ENCODE results near the gene MCUB. TPM values are rescaled to one million over a fixed set of nuclear protein-coding genes. Genes with fewer than 3 reads are reported as not detected.

The MCUB gene
- total and polyA plus RNA-seq, 9 of the 15 experiments (the other 6 are each of a cell fraction or from before 2014, with no cell fraction given) = 1.4 to 21.5 (median 5.4) TPM

GRCh38 chr4:109574443-109574850 is 14.4 kb downstream of the MCUB start:
- ChIA-PET POLR2A (interaction anchor here (0.8 to 1.1 kb wide), 2 partner anchors 12 to 32 kb away, joined by 3 to 4 read pairs; no protein-coding TSS in a partner anchor), CTCF (ENCODE audit: low intra/inter-chr PET ratio) (interaction anchor here (0.6 kb wide), 1 partner anchor 152 kb away, joined by 3 read pairs; no protein-coding TSS in a partner anchor)
- Histone ChIP-seq H3K9me1 (ENCODE audit: control insufficient read depth, insufficient read depth, low read length) (no peaks in the 10 kb centered on the region), H4K20me1 (replicated peaks; ENCODE audit: control insufficient read depth, insufficient read depth, low read length) (no peaks in the 10 kb centered on the region), H3K79me2 (ENCODE audit: control insufficient read depth, insufficient read depth, low read length) (no peaks in the 10 kb centered on the region), H3K36me3 (ENCODE audit: control insufficient read depth, insufficient read depth, low read length) (no peaks in the 10 kb centered on the region), H3K4me2 (ENCODE audit: insufficient read depth, low read length) (peak overlapping the region; percentile 45), H3K27ac (ENCODE audit: extremely low read depth, low read depth, low read length) (no peak overlapping the region), H3K4me1 (replicated peaks in 1 of 2; ENCODE audit: control insufficient read depth in 2 of 2, insufficient read depth in 2 of 2, low read length in 2 of 2) (peaks cover 0 to 16% of the 10 kb centered on the region in 2 experiments; a peak in 4 of 5 replicates), H3K9me3 (replicated peaks; ENCODE audit: control insufficient read depth, insufficient read depth, low read depth, low read length) (no peaks in the 10 kb centered on the region), H3K4me3 (no peak overlapping the region), H3K27me3 (ENCODE audit: control insufficient read depth in 2 of 2, insufficient read depth in 2 of 2, low read length in 2 of 2) (no peaks in the 10 kb centered on the region), H3K9ac (ENCODE audit: insufficient read depth in 1 of 2, low read depth in 2 of 2, low read length in 2 of 2) (no peak overlapping the region), H2AFZ (ENCODE audit: low read depth, low read length) (peak overlapping the region; percentile 73)
- no TSS peak for BruUV-seq (replicated peaks)
- peak; percentile 91 for ATAC-seq
- 1% methylated on average over 6 of the region's 6 CpGs for WGBS (ENCODE audit: insufficient coverage, low coverage, missing lambda C conversion rate)
- FAIRE-seq = peak; percentile 49
- intact Hi-C loops (cut with micrococcal nuclease) (loop anchor here (1.0 kb wide), 2 partner anchors 141 to 152 kb away; partner anchors contain the start of gene SEC24B), in situ Hi-C loops (cut with MboI) (no loop called here)
- peak in 2 of 4 experiments; percentile 35 to 51 for DNase-seq (ENCODE audit: extremely low read depth in 1 of 4, low spot score in 3 of 4)
- TF ChIP-seq MLX (CRISPR knock-in tag; conservative IDR thresholded peaks at IDR 0.05) (no peak), CTCF (IDR thresholded peaks at IDR 0.05 in 2 of 3, conservative IDR thresholded peaks at IDR 0.05 in 1 of 3; ENCODE audit: insufficient read depth in 2 of 3, low read depth in 1 of 3, low read length in 3 of 3) (peak; percentile 44 to 71 (median 49); a peak in 5 of 6 replicates), FOXK2 (conservative IDR thresholded peaks at IDR 0.05 in 1 of 2, IDR thresholded peaks at IDR 0.05 in 1 of 2; ENCODE audit: low read depth in 2 of 2) (peak in 1 of 2 experiments; percentile 14; a peak in 1 of 4 replicates), RAD21 (CRISPR knock-in tag; conservative IDR thresholded peaks at IDR 0.05 in 1 of 2, IDR thresholded peaks at IDR 0.05 in 1 of 2) (peak; percentile 48 to 71; a peak in 3 of 4 replicates), REST (IDR thresholded peaks at IDR 0.05; ENCODE audit: borderline replicate concordance) (peak; percentile 27; the same call in 1 of the 2 replicates), REST (CRISPR knock-in tag; IDR thresholded peaks at IDR 0.05; ENCODE audit: low read depth) (no peak), CREM (IDR thresholded peaks at IDR 0.05; ENCODE audit: low read depth) (no peak), ADNP (tag; IDR thresholded peaks at IDR 0.05) (no peak), HIVEP1 (CRISPR knock-in tag; IDR thresholded peaks at IDR 0.05) (no peak), ELF1 (tag; IDR thresholded peaks at IDR 0.05) (peak; percentile 83), HDAC2 (IDR thresholded peaks at IDR 0.05) (0 out of 2 replicates have a peak, but pooled peaks have one; percentile 28)
